Activated CD8-positive, alpha-beta memory T cell treated with anti-CD3 and anti-CD28 coated beads, Interleukin-2, amount 50 U/mL, for 48 hours (primary cell): ENCODE measurements around the gene ILK.

Source experiments
- DNase-seq: peaks from one replicate; pipeline ENCODE4 v3.0.0-alpha.2; 2020

ILK gene

GRCh38 chr11:6622261-6623171 lies 18.9 kb downstream of the ILK start:
- DNase-seq = no peak

GRCh38 chr11:6623391-6624363 lies 20.1 kb downstream of the ILK start:
- no peak for DNase-seq

- DNase-seq = no peak
Observed at GRCh38 chr11:6625156-6625831, 21.7 kb downstream of the ILK start.

GRCh38 chr11:6625832-6626420 lies 22.4 kb downstream of the ILK start:
- no peak for DNase-seq

GRCh38 chr11:6626971-6627761 lies 23.6 kb downstream of the ILK start:
- DNase-seq = no peak

GRCh38 chr11:6627762-6628241 lies 24.2 kb downstream of the ILK start:
- no peak for DNase-seq

GRCh38 chr11:6628526-6628925 lies 25.0 kb downstream of the ILK start:
- no peak for DNase-seq

- DNase-seq = no peak
Observed at GRCh38 chr11:6629573-6629891, 26.0 kb downstream of the ILK start.

GRCh38 chr11:6629892-6630631 lies 26.5 kb downstream of the ILK start:
- DNase-seq = no peak

- DNase-seq = no peak
Observed at GRCh38 chr11:6630632-6631291, 27.2 kb downstream of the ILK start.

- DNase-seq = no peak
Observed at GRCh38 chr11:6631361-6631890, 27.9 kb downstream of the ILK start.

GRCh38 chr11:6632116-6633073 lies 28.8 kb downstream of the ILK start:
- DNase-seq = no peak

- DNase-seq = no peak
Observed at GRCh38 chr11:6633422-6634408, 30.1 kb downstream of the ILK start.

GRCh38 chr11:6634534-6634933 lies 31.0 kb downstream of the ILK start:
- DNase-seq = no peak

GRCh38 chr11:6635082-6635932 lies 31.7 kb downstream of the ILK start:
- no peak for DNase-seq

- DNase-seq = no peak
Observed at GRCh38 chr11:6636480-6636879, 32.9 kb downstream of the ILK start.

GRCh38 chr11:6637871-6638270 lies 34.3 kb downstream of the ILK start:
- DNase-seq = no peak
